Mucosa of stomach (tissue), 1 donor: ENCODE measurements around the gene FMN1.

ENCODE experiments used
- H3K27me3 ChIP-seq: one replicate; pipeline ENCODE4 v1.7.0; 2013; ENCODE audit warnings: mild to moderate bottlenecking, low read length; ENCODE audit not compliant: control insufficient read depth, insufficient read depth
- H3K36me3 ChIP-seq: one replicate; pipeline ENCODE4 v1.7.0; 2013; ENCODE audit warnings: low read length; ENCODE audit not compliant: control insufficient read depth, insufficient read depth
- H3K4me1 ChIP-seq: one replicate; pipeline ENCODE4 v1.7.0; 2013; ENCODE audit warnings: mild to moderate bottlenecking, low read length; ENCODE audit not compliant: control insufficient read depth, insufficient read depth
- H3K4me3 ChIP-seq: one replicate; pipeline ENCODE4 v1.7.0; 2013; ENCODE audit warnings: low read length
- H3K9ac ChIP-seq: one replicate; pipeline ENCODE4 v1.7.0; 2013; ENCODE audit warnings: mild to moderate bottlenecking, low read length, moderate library complexity
- H3K9me3 ChIP-seq: one replicate; pipeline ENCODE4 v1.7.0; 2013; ENCODE audit warnings: mild to moderate bottlenecking, low read length, moderate library complexity; ENCODE audit not compliant: control insufficient read depth
- donor health status: Pancreatic carcinoma.

FMN1 gene

DNA sequence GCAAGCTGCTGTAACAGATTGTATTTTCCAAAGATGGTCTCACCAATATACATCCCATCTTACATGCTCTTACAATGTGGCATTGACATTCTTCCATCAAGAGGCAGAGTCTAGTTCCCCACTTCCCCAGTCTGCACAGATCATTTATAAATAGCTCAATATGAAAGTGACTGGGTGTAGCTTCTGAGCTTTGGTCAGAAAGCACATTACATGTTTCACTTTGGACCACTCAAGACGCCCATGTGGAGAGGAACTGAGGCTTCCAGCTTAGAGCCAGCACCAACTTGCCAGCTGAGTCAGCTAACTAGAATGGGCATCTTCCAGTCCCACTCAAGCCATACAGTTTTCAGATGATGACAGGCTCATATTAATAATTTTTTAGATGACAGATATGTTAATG, 431.2 kb downstream of the FMN1 start:
- Histone ChIP-seq H3K9me3 (no peaks in the 10 kb centered on the region), H3K4me3 (no peak overlapping the region), H3K36me3 (no peaks in the 10 kb centered on the region), H3K9ac (no peak overlapping the region), H3K27me3 (no peaks in the 10 kb centered on the region), H3K4me1 (no peaks in the 10 kb centered on the region)

GRCh38 chr15:32757426-32757825, 437.1 kb downstream of the FMN1 start:
- no peaks in the 10 kb centered on the region for H3K36me3 ChIP-seq
- H3K4me1 ChIP-seq = no peaks in the 10 kb centered on the region
- no peaks in the 10 kb centered on the region for H3K27me3 ChIP-seq

DNA sequence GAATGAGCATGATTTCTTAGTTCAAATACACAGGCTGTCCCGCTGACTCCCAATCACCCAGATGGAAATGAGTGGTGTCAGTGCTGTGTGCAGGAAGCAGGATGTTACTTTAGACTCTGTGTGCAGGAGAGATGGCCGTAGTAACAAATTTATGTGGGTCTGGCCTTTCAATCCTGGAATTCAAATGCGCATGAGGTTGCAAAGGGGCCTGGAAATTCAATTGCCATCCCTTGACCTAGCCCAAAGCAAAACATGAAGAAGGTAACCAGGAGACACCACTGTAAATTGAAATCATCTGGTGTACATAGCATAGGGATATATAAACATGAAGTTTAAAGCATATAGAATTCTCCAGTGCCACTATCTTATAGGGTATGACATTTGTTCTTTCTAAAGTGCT, 443.5 kb downstream of the FMN1 start:
- no peaks in the 10 kb centered on the region for H3K36me3 ChIP-seq
- no peaks in the 10 kb centered on the region for H3K9me3 ChIP-seq
- H3K9ac ChIP-seq = no peak overlapping the region
- no peak overlapping the region for H3K4me3 ChIP-seq
- H3K4me1 ChIP-seq = no peaks in the 10 kb centered on the region
- no peaks in the 10 kb centered on the region for H3K27me3 ChIP-seq

More at GRCh38 chr15:32757426-32757825, 437.1 kb downstream of the FMN1 start:
- H3K4me3 ChIP-seq = no peak overlapping the region
- H3K9me3 ChIP-seq = no peaks in the 10 kb centered on the region
- no peak overlapping the region for H3K9ac ChIP-seq

DNA sequence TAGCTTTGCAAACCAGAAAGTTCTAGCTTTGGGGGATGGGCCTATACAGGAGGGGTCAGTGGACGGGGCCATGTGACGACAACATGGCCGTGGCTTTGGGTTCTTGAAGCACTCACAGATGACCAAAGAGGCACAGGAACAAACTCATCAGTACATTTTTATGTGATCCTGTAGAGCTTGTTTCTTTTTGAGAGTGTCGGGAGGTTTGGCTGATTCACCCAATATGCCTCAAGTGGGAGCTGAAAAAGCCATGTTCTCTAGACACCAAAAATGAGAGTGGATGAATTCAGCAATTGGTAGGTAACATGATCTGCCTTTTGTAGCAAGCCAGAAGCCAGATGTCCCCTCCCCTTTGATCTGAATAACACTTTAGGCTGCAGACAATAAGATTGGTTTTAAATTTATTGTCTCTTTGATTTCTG, 446.6 kb downstream of the FMN1 start:
- Histone ChIP-seq H3K27me3 (no peaks in the 10 kb centered on the region), H3K9ac (no peak overlapping the region), H3K4me1 (no peaks in the 10 kb centered on the region), H3K9me3 (no peaks in the 10 kb centered on the region), H3K36me3 (no peaks in the 10 kb centered on the region), H3K4me3 (no peak overlapping the region)

GRCh38 chr15:32746116-32746857, 448.2 kb downstream of the FMN1 start:
- no peaks in the 10 kb centered on the region for H3K9me3 ChIP-seq
- H3K4me3 ChIP-seq = no peak overlapping the region
- no peak overlapping the region for H3K9ac ChIP-seq
- no peaks in the 10 kb centered on the region for H3K4me1 ChIP-seq
- no peaks in the 10 kb centered on the region for H3K36me3 ChIP-seq
- H3K27me3 ChIP-seq = no peaks in the 10 kb centered on the region

DNA sequence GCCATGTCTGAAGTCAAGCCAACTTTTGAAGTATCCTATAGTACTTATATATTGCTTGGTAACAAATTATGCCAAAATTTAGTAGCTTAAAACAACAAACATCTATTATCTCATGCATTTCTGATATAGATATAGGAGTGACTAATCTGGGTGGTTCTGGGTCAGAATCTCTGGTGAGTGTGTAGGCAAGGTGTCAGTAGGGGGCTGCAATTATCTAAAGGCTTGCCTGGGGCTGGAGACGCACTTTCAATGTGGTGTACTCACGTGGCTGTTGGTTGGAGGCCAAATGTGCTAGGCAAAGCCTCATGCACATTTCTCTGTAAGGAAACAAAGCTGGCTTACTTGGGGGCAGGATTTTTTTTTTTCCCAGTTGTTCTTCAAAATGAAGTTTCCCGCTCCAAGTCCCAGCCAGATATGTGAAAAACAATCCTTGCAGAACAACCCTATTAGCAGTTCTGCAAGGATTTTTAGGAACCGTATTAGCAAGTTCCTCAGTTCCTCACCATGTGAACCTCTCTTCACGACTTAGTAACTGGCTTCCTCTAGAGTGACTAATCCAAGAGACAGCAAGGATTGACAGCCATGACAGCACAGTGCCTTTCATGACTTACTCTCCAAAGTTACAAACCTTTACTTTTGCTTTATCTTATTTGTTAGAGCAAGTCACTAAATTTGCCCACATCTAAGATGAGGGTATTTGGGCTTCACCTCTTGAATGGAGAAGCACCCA, 450.9 kb downstream of the FMN1 start:
- Histone ChIP-seq H3K9me3 (no peaks in the 10 kb centered on the region), H3K4me3 (no peak overlapping the region), H3K36me3 (no peaks in the 10 kb centered on the region), H3K9ac (no peak overlapping the region), H3K27me3 (peaks cover 7% of the 10 kb centered on the region), H3K4me1 (no peaks in the 10 kb centered on the region)

GRCh38 chr15:32739522-32740063, 454.9 kb downstream of the FMN1 start:
- H3K9me3 ChIP-seq = no peaks in the 10 kb centered on the region
- H3K4me1 ChIP-seq = no peaks in the 10 kb centered on the region
- H3K9ac ChIP-seq = no peak overlapping the region
- H3K4me3 ChIP-seq = no peak overlapping the region
- no peaks in the 10 kb centered on the region for H3K36me3 ChIP-seq
- peaks cover 7% of the 10 kb centered on the region for H3K27me3 ChIP-seq

- H3K4me1 ChIP-seq = no peaks in the 10 kb centered on the region
- no peak overlapping the region for H3K9ac ChIP-seq
Observed at GRCh38 chr15:32738666-32739065, 455.8 kb downstream of the FMN1 start.

DNA sequence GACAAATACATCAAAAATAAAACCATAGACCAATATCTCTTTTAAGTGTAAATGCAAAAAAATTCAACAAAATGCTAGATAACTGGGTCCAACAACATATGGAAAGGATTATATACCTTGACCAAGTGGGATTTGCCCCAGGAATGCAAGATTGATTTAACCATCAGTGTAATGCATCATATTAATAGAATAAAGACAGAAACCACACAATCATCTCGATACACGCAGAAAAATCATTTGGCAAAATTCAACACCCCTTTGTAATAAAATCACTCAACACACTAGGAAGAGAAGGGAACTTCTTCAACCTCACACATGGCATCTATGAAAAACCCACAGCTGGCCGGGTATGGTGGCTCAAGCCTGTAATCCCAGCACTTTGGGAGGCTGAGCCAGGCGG, 457.2 kb downstream of the FMN1 start:
- H3K4me1 ChIP-seq = no peaks in the 10 kb centered on the region
- H3K9me3 ChIP-seq = no peaks in the 10 kb centered on the region
- no peak overlapping the region for H3K4me3 ChIP-seq
- no peaks in the 10 kb centered on the region for H3K36me3 ChIP-seq
- peaks cover 7% of the 10 kb centered on the region for H3K27me3 ChIP-seq
- no peak overlapping the region for H3K9ac ChIP-seq

More at GRCh38 chr15:32738666-32739065, 455.8 kb downstream of the FMN1 start:
- Histone ChIP-seq H3K27me3 (peaks cover 7% of the 10 kb centered on the region), H3K4me3 (no peak overlapping the region), H3K9me3 (no peaks in the 10 kb centered on the region), H3K36me3 (no peaks in the 10 kb centered on the region)

- Histone ChIP-seq H3K4me1 (no peaks in the 10 kb centered on the region), H3K9me3 (no peaks in the 10 kb centered on the region), H3K27me3 (peaks cover 10% of the 10 kb centered on the region), H3K9ac (no peak overlapping the region), H3K36me3 (no peaks in the 10 kb centered on the region), H3K4me3 (no peak overlapping the region)
Observed at GRCh38 chr15:32736701-32737061, 457.8 kb downstream of the FMN1 start.

- Histone ChIP-seq H3K9ac (no peak overlapping the region), H3K9me3 (no peaks in the 10 kb centered on the region), H3K4me1 (peaks cover 1% of the 10 kb centered on the region), H3K27me3 (peaks cover 15% of the 10 kb centered on the region), H3K4me3 (no peak overlapping the region), H3K36me3 (no peaks in the 10 kb centered on the region)
Observed at GRCh38 chr15:32735989-32736700, 458.4 kb downstream of the FMN1 start.

GRCh38 chr15:32733281-32733680, 461.2 kb downstream of the FMN1 start:
- H3K9me3 ChIP-seq = no peaks in the 10 kb centered on the region
- H3K9ac ChIP-seq = no peak overlapping the region
- H3K27me3 ChIP-seq = peaks cover 12% of the 10 kb centered on the region
- no peaks in the 10 kb centered on the region for H3K36me3 ChIP-seq
- peaks cover 6% of the 10 kb centered on the region for H3K4me1 ChIP-seq
- no peak overlapping the region for H3K4me3 ChIP-seq
